T47D (cell line): ENCODE results near the gene CGB7.
"Not testable (repeated sequence)": the region's sequence is repeated elsewhere in the genome, so short reads cannot be mapped to it uniquely, and the experiment has no call there.

Experiments used
- DNase-seq, 2 experiments: peaks; one replicate each; pipeline versions ENCODE4 v3.0.0 to v3.0.0-alpha.2; 2011 to 2012; ENCODE audit warnings: low read depth in 1 of 2, low spot score in 1 of 2
- JUND ChIP-seq: IDR thresholded peaks from 2 replicates; pipeline ENCODE4 v1.6.1; 2012; ENCODE audit warnings: low read depth
- in situ Hi-C: cut with HindIII; loops from 2 replicates; pipeline ENCODE4 v1.10.0; 2016; ENCODE audit warnings: low sequenced_read_pairs, low pct_unique_long_range_greater_than_20kb

The CGB7 gene

DNA sequence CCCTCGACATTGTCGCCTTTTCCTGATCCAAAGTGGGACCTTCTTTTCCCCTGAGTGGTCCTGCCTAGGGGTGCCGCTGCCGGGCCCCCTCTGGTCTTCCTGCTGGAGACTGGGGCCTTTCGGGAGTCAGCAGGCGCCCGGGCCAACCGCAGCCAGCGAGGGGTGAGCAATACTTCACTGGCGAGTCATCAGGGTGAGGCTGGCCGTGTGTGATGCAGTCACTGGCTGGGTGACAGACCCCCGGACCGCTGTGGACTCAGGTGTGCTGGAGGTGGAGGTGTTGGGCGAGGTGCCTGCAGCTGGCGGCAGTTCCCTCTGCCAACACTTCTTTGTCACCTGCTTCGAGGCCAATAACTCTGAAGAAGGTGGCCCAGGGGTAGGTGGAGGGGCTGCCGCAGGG lies 15.4 kb downstream of the CGB7 start:
- no peak for DNase-seq
- TF ChIP-seq JUND: no peak
- in situ Hi-C loops: no loop called here

DNA sequence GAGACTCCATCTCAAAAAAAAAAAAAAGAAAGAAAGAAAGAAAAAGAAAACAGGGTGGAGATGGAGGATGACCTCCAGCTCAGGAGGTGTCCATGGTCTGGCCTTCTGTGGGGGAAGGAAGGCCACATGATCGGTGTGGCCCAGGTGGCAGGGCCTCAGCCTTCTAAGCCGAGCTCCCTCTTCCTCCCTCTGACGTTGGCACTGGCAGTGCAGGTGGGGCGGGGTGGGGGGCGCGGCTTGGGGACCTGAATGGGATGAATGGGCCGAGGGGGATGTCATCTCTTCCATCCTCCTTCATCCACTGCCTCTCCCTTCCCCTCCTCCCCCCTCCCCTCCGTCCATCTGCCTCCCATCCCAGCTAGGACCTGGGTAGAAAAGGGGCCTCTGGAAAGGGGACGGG lies 17.8 kb downstream of the CGB7 start:
- in situ Hi-C loops, DNase-seq: not testable (repeated sequence)

DNA sequence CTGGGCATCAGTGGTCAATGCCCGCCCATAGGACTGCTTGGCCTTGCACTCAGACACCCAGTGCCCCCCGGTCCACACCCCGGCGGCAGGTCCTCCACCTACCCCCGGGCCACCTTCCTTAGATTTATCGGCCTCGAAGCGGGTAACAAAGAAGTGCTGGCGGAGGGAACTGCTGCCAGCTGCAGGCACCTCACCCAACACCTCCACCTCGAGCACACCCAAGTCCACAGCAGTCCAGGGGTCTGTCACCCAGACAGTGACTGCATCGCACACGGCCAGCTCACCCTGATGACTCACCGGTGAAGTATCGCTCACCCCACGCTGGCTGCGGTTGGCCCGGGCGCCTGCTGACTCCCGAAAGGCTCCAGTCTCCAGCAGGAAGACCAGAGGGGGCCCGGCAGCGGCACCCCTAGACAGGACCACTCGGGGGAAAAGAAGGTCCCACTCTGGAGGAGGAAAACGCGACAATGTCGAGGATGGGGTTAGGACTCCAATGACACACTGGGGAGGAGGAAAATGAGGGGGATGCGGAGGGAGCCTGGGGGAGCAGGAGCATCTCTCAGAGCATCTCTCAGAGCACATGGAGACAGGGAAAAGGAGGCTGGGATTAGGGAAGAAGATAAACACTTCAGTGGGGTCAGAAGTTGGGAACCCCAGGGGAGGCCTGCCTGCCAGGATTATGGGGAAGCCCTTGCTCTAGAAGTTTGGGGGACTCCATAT lies 18.8 kb downstream of the CGB7 start:
- in situ Hi-C loops, DNase-seq: not testable (repeated sequence)

DNA sequence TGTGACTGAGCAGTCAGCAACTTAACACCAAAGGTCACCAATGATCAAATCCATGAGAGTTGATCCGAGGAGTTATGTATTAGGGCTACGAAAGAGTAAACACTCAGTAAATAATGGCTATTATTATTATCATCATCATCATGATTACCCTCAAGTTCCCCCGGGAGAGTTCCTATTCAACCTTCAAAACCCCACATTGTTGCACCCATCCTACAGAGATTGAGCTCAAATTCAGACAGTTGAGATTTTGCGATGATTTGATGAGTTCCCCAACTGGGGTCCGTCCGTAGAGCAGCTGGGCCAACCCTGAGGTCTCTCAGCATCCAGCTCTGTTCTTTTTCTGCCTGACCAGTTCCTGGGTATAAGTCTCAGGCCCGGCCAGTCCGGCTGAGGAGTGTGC lies 19.4 kb downstream of the CGB7 start:
- in situ Hi-C loops, DNase-seq: not testable (repeated sequence)

DNA sequence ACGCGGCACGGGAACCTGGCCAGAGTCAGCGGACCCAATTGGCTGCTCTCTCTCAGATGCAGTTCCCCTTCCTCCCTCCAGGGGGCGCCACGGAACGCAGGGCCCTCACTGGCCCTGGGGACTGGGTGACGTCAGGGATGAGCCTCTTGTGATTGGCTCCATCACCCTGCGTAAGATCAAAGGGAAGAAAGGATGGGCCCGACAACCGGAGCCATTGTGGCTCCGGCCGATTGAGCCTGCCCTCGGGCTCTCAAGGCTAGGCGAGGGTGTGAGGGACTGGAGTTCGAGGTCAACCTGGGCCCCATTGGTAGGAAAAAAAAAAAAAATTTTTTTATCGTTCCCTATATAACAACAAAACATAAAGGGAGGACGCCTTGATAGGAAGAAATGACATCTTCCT lies 20.7 kb downstream of the CGB7 start, which contains the start of gene CGB1:
Gene CGB1 (minus strand): TSS at position 81 of the 400 bp plus-strand sequence. CDS start 184 bp downstream, outside the sequence.
- in situ Hi-C loops: not testable (repeated sequence)
- DNase-seq: peak in 1 of 2 experiments; percentile 29

DNA sequence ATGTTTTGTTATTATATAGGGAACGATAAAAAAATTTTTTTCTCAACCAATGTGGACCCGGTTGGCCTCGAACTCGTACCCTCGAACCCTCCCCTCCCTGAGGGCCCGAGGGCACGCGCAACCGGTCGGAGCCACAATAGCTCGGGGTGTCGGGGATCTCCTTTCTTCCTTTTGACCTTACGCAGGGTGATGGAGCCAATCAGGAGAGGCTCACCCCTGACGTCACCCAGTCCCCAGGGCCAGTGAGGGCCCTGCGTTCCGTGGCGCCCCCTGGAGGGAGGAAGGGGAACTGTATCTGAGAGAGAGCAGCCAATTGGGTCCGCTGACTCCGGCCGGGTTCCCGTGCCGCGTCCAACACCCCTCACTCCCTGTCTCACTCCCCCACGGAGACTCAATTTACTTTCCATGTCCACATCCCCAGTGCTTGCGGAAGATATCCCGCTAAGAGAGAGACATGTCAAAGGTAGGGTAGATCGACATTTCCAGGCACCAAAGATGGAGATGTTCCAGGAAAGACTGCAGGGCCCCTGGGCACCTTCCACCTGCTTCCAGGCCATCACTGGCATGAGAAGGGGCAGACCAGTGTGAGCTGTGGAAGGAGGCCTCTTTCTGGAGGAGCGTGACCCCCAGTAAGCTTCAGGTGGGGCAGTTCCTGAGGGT lies 25.8 kb downstream of the CGB7 start, which contains the start of gene CGB2:
Gene CGB2 (plus strand): TSS at position 249 of the 660 bp plus-strand sequence. CDS start 206 bp downstream, at position 455.
- DNase-seq: peak in 1 of 2 experiments; percentile 63
- in situ Hi-C loops: not testable (repeated sequence)

DNA sequence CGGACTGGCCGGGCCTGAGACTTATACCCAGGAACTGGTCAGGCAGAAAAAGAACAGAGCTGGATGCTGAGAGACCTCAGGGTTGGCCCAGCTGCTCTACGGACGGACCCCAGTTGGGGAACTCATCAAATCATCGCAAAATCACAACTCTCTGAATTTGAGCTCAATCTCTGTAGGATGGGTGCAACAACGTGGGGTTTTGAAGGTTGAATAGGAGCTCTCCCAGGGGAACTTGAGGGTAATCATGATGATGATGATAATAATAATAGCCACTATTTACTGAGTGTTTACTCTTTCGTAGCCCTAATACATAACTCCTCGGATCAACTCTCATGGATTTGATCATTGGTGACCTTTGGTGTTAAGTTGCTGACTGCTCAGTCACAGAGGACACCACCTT lies 27.2 kb downstream of the CGB7 start:
- in situ Hi-C loops, DNase-seq: not testable (repeated sequence)

DNA sequence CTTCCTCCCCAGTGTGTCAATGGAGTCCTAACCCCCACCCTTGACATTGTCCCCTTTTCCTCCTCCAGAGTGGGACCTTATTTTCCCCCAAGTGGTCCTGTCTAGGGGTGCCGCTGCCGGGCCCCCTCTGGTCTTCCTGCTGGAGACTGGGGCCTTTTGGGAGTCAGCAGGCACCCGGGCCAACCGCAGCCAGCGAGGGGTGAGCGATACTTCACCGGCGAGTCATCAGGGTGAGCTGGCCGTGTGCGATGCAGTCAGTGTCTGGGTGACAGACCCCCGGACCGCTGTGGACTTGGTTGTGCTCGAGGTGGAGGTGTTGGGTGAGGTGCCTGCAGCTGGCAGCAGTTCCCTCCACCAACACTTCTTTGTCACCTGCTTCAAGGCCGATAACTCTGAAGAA lies 27.8 kb downstream of the CGB7 start:
- in situ Hi-C loops, DNase-seq: not testable (repeated sequence)

DNA sequence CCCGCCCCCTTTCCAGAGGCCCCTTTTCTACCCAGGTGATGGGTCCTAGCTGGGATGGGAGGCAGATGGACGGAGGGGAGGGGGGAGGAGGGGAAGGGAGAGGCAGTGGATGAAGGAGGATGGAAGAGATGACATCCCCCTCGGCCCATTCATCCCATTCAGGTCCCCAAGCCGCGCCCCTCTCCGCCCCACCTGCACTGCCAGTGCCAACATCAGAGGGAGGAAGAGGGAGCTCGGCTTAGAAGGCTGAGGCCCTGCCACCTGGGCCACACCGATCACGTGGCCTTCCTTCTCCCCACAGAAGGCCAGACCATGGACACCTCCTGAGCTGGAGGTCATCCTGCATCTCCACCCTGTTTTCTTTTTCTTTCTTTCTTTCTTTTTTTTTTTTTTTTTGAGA lies 28.9 kb downstream of the CGB7 start:
- in situ Hi-C loops, DNase-seq: not testable (repeated sequence)

DNA sequence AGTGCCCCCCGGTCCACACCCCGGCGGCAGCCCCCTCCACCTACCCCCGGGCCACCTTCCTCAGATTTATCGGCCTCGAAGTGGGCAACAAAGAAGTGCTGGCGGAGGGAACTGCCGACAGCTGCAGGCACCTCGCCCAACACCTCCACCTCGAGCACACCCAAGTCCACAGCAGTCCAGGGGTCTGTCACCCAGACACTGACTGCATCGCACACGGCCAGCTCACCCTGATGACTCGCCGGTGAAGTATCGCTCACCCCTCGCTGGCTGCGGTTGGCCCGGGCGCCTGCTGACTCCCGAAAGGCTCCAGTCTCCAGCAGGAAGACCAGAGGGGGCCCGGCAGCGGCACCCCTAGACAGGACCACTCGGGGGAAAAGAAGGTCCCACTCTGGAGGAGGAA lies 31.9 kb downstream of the CGB7 start:
- DNase-seq, in situ Hi-C loops: not testable (repeated sequence)

DNA sequence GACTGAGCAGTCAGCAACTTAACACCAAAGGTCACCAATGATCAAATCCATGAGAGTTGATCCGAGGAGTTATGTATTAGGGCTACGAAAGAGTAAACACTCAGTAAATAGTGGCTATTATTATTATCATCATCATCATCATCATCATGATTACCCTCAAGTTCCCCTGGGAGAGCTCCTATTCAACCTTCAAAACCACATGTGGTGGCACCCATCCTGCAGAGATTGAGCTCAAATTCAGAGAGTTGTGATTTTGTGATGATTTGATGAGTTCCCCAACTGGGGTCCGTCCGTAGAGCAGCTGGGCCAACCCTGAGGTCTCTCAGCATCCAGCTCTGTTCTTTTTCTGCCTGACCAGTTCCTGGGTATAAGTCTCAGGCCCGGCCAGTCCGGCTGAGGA lies 32.5 kb downstream of the CGB7 start:
- in situ Hi-C loops, DNase-seq: not testable (repeated sequence)

DNA sequence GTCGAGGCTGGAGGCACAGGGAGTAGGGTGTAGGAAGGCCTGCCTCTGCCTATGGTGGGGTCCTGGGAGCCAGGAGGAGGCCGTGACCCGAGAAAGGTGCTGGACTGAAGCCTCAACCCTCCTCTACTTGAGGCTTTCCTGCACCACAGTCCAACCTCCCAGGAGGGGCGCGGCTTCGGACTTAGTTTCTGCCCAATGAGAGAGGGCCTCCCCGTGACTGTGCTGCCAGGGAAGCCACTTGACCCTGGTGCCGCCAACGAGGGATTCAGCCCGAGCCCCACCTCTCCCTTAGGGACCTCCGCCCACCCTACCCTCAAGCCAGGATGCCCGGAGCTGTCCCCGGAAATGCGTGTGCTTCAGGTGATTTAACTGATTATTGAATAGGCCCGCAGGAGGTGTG lies 33.3 kb downstream of the CGB7 start, which contains the start of gene CGB3:
Gene CGB3 (minus strand): TSS at position 101 of the 400 bp plus-strand sequence. CDS start 362 bp downstream, outside the sequence.
- DNase-seq, in situ Hi-C loops: not testable (repeated sequence)

DNA sequence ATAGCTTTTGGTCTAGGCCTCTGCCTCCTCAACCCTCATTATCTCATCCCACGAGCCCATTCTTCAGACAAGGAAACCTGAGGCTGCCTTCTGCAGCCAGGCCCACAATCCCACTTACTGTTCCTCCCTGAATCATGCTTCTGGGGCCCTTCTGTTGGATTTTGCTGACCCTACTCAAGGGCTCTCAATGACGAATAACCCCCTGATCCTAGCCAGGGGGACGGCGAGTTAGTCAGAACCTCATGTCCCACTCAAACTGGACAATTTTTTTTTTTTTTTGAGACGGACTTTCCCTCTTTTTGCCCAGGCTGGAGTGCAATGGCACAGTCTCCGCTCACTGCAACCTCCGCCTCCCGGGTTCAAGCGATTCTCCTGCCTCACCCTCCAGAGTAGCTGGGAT lies 35.4 kb downstream of the CGB7 start:
- in situ Hi-C loops: no loop called here
- no peak for DNase-seq
- TF ChIP-seq JUND: no peak
